ENCODE measurements around the gene FAM53B.

DNA sequence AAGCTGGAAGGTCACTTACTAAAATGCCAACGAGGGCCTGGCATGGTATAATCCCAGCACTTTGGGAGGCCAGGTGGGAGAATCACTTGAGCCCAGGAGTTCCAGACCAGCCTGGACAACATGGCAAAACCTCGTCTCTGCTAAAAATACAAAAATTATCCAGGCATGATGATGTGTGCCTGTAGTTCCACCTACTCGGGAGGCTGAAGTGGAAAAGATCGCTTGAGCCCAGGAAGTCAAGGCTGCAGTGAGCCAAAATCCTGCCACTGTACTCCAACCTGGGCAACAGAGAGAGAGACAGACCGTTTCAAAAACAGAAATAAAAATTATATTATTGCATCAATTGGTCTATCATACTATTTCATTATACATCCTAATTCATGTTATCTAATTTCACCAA lies 18.1 kb upstream of the FAM53B start:
- no peak for TF ChIP-seq POLR2A (IDR thresholded peaks at IDR 0.05)
- TF ChIP-seq, protein P1, sequence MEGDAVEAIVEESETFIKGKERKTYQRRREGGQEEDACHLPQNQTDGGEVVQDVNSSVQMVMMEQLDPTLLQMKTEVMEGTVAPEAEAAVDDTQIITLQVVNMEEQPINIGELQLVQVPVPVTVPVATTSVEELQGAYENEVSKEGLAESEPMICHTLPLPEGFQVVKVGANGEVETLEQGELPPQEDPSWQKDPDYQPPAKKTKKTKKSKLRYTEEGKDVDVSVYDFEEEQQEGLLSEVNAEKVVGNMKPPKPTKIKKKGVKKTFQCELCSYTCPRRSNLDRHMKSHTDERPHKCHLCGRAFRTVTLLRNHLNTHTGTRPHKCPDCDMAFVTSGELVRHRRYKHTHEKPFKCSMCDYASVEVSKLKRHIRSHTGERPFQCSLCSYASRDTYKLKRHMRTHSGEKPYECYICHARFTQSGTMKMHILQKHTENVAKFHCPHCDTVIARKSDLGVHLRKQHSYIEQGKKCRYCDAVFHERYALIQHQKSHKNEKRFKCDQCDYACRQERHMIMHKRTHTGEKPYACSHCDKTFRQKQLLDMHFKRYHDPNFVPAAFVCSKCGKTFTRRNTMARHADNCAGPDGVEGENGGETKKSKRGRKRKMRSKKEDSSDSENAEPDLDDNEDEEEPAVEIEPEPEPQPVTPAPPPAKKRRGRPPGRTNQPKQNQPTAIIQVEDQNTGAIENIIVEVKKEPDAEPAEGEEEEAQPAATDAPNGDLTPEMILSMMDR (IDR thresholded peaks at IDR 0.05): no peak
